Sigmoid colon (tissue), 7 donors: ENCODE measurements around the gene DSCAM. TPM values are rescaled to one million over a fixed set of nuclear protein-coding genes. Genes with fewer than 3 reads are reported as not detected.

Source experiments
- DNase-seq: peaks from one replicate; pipeline ENCODE4 v3.0.0-alpha.2; 2019
- H3K27ac ChIP-seq, 4 donors: fragments of 200-600 bp; sonication (generic); one replicate each; pipeline ENCODE4 v1.5.1; 2016 to 2019; ENCODE audit warnings: mild to moderate bottlenecking in 1 of 4
- H3K27me3 ChIP-seq, 3 donors: fragments of 200-600 bp; sonication (generic); one replicate each; pipeline ENCODE4 v1.5.1; 2019; ENCODE audit warnings: mild to moderate bottlenecking in 1 of 3
- H3K36me3 ChIP-seq, 4 donors: fragments of 200-600 bp; sonication (generic); one replicate each; pipeline ENCODE4 v1.5.1; 2016 to 2019
- H3K4me1 ChIP-seq, 4 donors: fragments of 200-600 bp; sonication (generic); one replicate each; pipeline ENCODE4 v1.5.1; 2017 to 2019
- H3K4me3 ChIP-seq, 4 donors: fragments of 200-600 bp; sonication (generic); one replicate each; pipeline ENCODE4 v1.5.1; 2017 to 2019; ENCODE audit warnings: mild to moderate bottlenecking in 2 of 4, moderate library complexity in 1 of 4
- H3K9me3 ChIP-seq, 4 donors: fragments of 200-600 bp in 3 of 4; sonication (generic) in 3 of 4; one replicate each; pipeline versions ENCODE4 v1.5.1 to v1.6.1; 2013 to 2019
- CTCF ChIP-seq, 4 experiments: fragments of 450-650 bp in 3 of 4; fragments of 200-600 bp in 1 of 4; IDR thresholded peaks; one replicate each; pipeline ENCODE4 v1.5.1; 2016 to 2019; ENCODE audit warnings: antibody characterized with exemption in 4 of 4, mild to moderate bottlenecking in 3 of 4, moderate library complexity in 2 of 4
- EP300 ChIP-seq, 4 donors: sonication (generic); formaldehyde crosslinking; IDR thresholded peaks; one replicate each; pipeline ENCODE4 v1.6.1; 2017; ENCODE audit warnings: antibody characterized with exemption in 4 of 4
- POLR2A ChIP-seq, 2 donors: fragments of 450-650 bp; IDR thresholded peaks; one replicate each; pipeline ENCODE4 v1.6.1; 2016; ENCODE audit warnings: antibody characterized with exemption in 2 of 2, mild to moderate bottlenecking in 2 of 2, moderate library complexity in 2 of 2
- POLR2AphosphoS5 ChIP-seq, 4 donors: sonication (generic); formaldehyde crosslinking; IDR thresholded peaks; one replicate each; pipeline ENCODE4 v1.6.1; 2017; ENCODE audit warnings: antibody characterized with exemption in 4 of 4
- WGBS, 2 donors: extraction: QIAGEN DNeasy Blood & Tissue Kit; methylation state at CpG; one replicate each; pipeline ENCODE4 v1.1.7; 2013; 5-methylcytosine and 5-hydroxymethylcytosine counted together
- intact Hi-C: fragments of 100-400 bp; cut with DNase I; formaldehyde crosslinking; loops from one replicate; pipeline ENCODE4 v1.15.1; 2023
- polyA plus RNA-seq, 3 donors: library from polyadenylated mRNA; stranded (reverse); fragments of 200-250 nt; gene quantifications; one replicate each; pipeline ENCODE4 v1.2.3, GENCODE V29; 2013
- total RNA-seq, 4 donors: library from RNA; depleted of rRNA; stranded (reverse); fragments of >200 nt; gene quantifications; one replicate each; pipeline ENCODE4 v1.1.0, GENCODE V29; 2016
- donor health status: healthy with polysubstance abuse.
- donor health status: Bipolar disorder and iron deficiency.
- donor health status: healthy.

The DSCAM gene
- total and polyA plus RNA-seq, 7 donors: 0.17 to 0.55 (median 0.33) TPM; not detected in 2

GRCh38 chr21:40882192-40882915 is 35.4 kb upstream of the DSCAM start:
- H3K9me3 ChIP-seq: no peaks in the 10 kb centered on the region
- no peak for DNase-seq
- H3K4me1 ChIP-seq: no peaks in the 10 kb centered on the region
- TF ChIP-seq EP300 (IDR thresholded peaks at IDR 0.05) (no peak), POLR2AphosphoS5 (IDR thresholded peaks at IDR 0.05) (no peak), CTCF (IDR thresholded peaks at IDR 0.05) (no peak), POLR2A (IDR thresholded peaks at IDR 0.05) (no peak)
- 81 to 86% methylated on average over 7 of the region's 7 CpGs for WGBS, 2 donors
- H3K27me3 ChIP-seq: no peaks in the 10 kb centered on the region
- H3K36me3 ChIP-seq: no peaks in the 10 kb centered on the region
- no peak overlapping the region for H3K27ac ChIP-seq
- no peak overlapping the region for H3K4me3 ChIP-seq
- intact Hi-C loops: no loop called here

DNA sequence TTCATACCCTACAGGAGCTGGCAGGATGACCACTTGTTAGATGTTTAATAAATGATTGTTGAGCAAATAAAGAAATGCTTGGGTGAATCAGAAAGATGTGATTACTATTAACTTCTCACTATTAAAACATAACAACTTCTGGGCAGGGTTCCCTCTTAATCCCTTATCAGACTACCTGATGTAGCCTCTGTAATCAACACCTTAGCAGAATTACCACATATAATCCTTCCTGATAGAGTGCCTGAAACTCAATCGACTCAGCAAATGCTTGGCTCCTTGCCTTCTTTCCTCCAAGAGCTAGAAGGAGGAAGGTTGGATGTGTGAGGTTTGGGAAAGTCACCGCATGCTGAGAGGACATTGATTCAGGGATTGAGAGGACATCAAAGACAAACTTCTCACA is 34.8 kb upstream of the DSCAM start:
- intact Hi-C loops: no loop called here
- 66 to 77% methylated on average over 2 of the region's 2 CpGs for WGBS, 2 donors
- Histone ChIP-seq H3K9me3 (no peaks in the 10 kb centered on the region), H3K4me1 (no peaks in the 10 kb centered on the region), H3K4me3 (no peak overlapping the region), H3K27ac (no peak overlapping the region), H3K27me3 (no peaks in the 10 kb centered on the region), H3K36me3 (no peaks in the 10 kb centered on the region)
- no peak for DNase-seq
- TF ChIP-seq POLR2AphosphoS5 (IDR thresholded peaks at IDR 0.05): no peak
- TF ChIP-seq POLR2A (IDR thresholded peaks at IDR 0.05): no peak
- no peak for TF ChIP-seq EP300 (IDR thresholded peaks at IDR 0.05)
- TF ChIP-seq CTCF (IDR thresholded peaks at IDR 0.05): no peak

DNA sequence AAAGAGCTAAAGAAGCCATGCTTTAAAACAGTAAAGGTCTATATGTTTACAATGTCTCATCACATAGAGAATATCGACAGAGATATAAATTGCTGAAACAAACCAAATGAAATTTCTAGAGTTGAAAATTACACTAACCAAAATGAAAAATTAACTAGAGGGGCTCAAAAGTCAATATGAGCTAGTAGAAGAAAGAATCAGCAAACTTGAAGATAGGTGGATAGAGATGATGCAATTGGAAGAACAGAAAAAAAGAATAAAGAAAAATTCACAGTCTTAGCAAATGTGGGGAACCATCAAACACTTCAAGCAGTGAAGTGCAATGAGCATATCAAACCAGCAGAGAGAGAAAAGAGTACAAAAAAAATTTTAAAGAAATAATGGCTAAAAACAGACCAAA is 24.1 kb upstream of the DSCAM start:
- no peak overlapping the region for H3K4me3 ChIP-seq
- intact Hi-C loops: no loop called here
- TF ChIP-seq POLR2A (IDR thresholded peaks at IDR 0.05) (no peak), CTCF (IDR thresholded peaks at IDR 0.05) (no peak), POLR2AphosphoS5 (IDR thresholded peaks at IDR 0.05) (no peak), EP300 (IDR thresholded peaks at IDR 0.05) (no peak)
- H3K27me3 ChIP-seq: no peaks in the 10 kb centered on the region
- DNase-seq: no peak
- no peaks in the 10 kb centered on the region for H3K36me3 ChIP-seq
- no peak overlapping the region for H3K27ac ChIP-seq
- WGBS, 2 donors: 92 to 94% methylated on average over 1 of the region's 1 CpG
- no peaks in the 10 kb centered on the region for H3K4me1 ChIP-seq
- peaks cover 0 to 1% (median 0%) of the 10 kb centered on the region in 4 donors for H3K9me3 ChIP-seq

GRCh38 chr21:40863839-40864238 is 16.9 kb upstream of the DSCAM start:
- Histone ChIP-seq H3K27ac (no peak overlapping the region), H3K4me3 (no peak overlapping the region), H3K4me1 (no peaks in the 10 kb centered on the region), H3K36me3 (no peaks in the 10 kb centered on the region), H3K9me3 (peaks cover 0 to 2% (median 0%) of the 10 kb centered on the region in 4 donors), H3K27me3 (no peaks in the 10 kb centered on the region)
- WGBS, 2 donors: 87 to 94% methylated on average over 4 of the region's 4 CpGs
- TF ChIP-seq EP300 (IDR thresholded peaks at IDR 0.05) (no peak), POLR2AphosphoS5 (IDR thresholded peaks at IDR 0.05) (no peak), CTCF (IDR thresholded peaks at IDR 0.05) (no peak), POLR2A (IDR thresholded peaks at IDR 0.05) (no peak)
- no peak for DNase-seq
- intact Hi-C loops: no loop called here

DNA sequence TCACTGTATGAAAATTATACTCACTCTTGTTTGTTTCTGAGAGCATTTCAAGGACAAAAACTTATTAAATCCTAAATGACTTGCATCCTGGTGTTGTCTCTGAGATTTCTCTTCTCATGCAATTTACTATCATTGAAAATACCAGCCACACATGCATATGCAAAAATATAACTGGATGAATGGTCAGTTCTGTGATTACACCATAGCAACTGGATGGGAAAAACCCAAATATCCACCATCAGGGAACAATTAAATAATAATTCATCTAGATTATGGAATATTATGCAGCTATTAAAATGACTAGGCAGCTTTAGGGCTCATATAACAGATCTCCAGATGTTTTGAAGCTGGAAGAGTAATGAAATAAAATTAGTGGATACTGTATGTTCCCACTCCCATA is 11.6 kb upstream of the DSCAM start:
- no peak for DNase-seq
- Histone ChIP-seq H3K27me3 (no peaks in the 10 kb centered on the region), H3K4me1 (no peaks in the 10 kb centered on the region), H3K4me3 (no peak overlapping the region), H3K36me3 (no peaks in the 10 kb centered on the region), H3K9me3 (peaks cover 0 to 4% (median 1%) of the 10 kb centered on the region in 4 donors), H3K27ac (no peak overlapping the region)
- no peak for TF ChIP-seq EP300 (IDR thresholded peaks at IDR 0.05)
- no peak for TF ChIP-seq POLR2A (IDR thresholded peaks at IDR 0.05)
- no peak for TF ChIP-seq POLR2AphosphoS5 (IDR thresholded peaks at IDR 0.05)
- TF ChIP-seq CTCF (IDR thresholded peaks at IDR 0.05): no peak
- intact Hi-C loops: no loop called here
